GM18858 (cell line): ENCODE measurements around the gene BTBD10.

Experiments used
- ATAC-seq: cut with Tn5 transposase; IDR thresholded peaks from one replicate; pipeline ENCODE4 v1.9.1; 2021; ENCODE audit not compliant: unreplicated experiment

Gene BTBD10

DNA sequence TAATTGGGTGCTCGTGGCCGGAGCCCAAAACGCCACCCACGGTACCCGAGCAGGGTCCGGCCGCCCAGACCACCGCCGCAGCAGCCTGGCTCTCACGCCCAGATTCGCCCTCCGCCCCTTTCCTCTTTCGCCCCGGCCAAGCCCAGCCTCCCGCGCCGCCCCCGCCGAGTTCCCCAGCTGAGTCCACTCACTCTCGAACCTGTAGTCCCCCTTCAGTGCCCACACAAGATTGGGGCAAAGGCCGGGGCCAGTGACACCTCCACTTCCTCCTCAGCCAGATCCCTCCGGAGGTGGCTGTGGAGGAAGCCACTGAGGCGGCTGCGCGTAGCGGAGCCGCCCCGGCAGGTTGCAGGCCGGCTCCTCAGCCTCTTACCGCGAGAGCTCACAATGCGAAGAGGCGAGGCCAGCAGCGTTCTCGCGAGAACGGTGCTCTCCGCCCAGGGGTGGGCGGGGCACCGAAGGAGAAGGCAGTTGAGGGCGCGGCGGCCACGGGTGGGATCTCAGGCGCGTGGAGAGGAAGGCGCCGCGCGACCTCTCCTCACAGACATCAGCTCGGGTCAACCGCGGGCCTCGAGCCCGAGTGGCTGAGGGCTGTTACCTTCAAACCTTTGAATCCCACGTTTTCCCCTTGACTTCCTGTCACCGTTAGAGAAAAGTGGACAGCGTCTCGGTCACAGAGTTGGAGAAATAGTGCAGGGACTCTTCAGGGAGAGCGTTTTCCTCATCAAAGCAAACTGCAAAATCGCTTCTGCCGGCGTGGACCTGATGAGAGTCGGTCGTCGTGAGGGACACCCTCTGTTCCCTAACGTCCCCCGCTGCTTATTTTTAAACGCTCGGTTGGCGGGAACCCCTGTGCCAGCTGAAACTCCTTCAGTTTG is at the start of gene BTBD10:
TSS of gene BTBD10 (minus strand) at position 322 of the 878 bp plus-strand sequence. CDS start 18,098 bp downstream, outside the sequence.
- peak; percentile 98 for ATAC-seq

DNA sequence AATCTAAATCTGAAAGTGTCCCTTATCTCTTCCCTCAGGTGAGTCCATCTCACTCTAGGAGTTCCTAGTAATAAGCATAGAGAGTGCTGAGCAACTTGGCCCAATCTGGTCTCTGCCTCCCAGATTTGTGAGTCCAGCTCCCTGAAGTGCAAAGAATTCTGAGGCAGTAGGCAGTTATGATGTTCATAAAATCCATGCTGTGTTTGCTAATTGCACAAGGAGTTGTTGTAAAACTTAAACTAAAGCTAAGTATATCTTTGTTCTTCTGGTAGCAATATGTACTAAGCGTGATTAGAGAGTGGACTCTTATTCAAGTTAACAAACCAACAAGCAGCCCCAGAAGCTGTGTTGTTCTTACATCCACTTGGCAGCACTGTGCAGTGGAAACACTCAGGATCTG is 40.4 kb upstream of the BTBD10 start:
- ATAC-seq, result no peak

DNA sequence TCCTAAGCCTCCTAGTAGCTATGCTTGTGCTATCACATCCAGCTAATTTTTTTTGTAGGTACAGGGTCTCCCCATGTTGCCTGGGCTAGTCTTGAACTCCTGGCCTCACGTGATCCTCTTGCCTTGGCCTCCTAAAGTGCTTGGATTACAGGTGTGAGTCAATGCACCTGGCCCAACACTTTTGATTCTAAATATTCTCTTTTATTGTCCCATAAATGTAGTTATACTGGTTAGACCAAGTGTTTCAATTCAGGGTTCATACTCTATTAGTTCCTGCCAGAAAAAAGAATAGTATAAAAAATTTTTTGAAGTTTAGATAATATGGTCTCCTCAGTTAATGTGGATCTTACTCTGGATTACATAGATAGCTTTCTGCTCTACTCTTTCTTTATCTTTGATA is 39.5 kb upstream of the BTBD10 start:
- no peak for ATAC-seq

DNA sequence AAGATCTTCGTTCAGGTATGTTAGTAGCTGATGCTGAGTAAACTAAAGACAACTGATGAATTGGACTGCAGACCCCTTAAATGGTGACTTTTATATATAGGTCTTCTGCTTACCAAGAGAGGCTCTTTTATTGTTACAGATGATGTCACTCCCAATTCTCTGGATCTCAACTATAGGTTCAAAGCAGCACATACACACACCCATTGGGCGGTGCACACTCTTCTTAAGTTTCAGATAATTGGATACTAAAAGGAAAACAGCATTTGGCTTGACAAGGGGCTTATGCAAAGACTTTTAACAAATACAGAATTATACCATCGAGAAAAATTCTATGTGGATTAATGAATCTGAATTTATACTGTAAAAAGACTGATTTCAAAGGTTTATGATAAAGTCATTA is 32.9 kb upstream of the BTBD10 start, which contains the start of gene PTH:
TSS of gene PTH (minus strand) at position 69 of the 400 bp plus-strand sequence. CDS start 3,142 bp downstream, outside the sequence.
- no peak for ATAC-seq

DNA sequence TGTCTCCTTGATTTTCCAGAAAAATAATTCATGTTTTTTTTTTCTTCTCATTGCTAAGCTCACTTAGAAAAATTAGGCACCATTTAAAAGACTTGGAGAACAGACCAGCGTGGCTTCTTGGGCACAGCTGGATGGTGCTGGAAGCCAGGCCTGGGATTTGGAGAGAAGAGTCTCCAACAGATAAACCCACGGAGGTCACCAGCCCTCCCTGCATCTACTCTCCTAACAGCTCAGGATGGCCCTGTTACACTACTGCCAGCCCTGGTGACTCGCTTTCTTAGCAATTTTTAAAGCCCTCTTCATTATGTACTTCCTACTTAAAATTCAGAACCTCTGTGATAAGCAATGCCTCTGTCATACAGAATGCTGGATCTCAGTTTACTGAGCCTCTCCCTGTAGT is 31.0 kb upstream of the BTBD10 start:
- ATAC-seq, result no peak

DNA sequence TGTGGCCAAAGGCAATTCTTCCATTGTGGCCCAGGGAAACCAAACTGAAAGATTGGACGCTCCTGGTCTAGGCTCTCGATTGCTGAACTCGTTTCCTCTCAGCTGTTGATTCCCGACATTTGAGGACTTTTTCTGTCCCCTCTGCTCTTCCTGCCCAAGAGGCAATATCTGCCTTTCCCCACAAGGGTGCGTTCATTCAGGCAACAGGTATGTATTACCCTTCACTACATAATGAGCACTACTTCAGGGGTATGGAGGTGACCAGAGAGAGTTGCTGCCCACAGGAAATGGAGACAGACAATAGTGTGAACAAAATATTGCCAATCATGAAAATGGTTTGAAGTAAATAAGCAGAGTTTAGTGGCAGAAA is 24.6 kb upstream of the BTBD10 start:
- ATAC-seq, result no peak

DNA sequence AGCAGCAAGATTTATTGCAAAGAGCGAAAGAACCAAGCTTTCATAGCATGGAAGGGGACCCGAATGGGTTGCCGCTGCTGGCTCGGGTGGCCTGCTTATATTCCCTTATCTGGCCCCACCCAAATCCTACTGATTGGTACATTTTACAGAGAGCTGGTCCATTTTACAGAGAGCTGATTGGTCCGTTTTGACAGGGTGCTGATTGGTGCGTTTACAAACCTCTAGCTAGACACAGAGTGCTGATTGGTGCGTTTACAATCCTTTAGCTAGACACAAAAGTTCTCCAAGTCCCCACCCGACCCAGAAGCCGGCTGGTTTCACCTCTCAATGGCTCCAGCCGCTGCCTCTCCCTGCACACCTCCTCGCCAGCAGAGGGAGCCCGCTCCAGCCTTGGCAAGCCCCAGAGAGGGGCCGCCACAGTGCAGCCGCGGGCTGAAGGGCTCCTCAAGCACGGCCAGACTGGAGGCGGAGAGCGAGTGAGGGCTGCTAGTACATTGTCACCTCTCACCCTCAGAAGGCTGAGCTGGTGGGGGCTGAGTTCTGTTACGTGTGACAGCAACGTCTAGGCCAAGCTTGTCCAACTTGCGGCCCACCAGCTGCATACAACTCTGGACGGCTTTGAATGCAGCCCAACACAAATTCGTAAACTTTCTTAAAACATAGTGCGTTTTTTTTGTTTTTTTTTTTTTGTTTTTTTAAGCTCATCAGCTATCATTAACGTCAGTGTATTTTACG is 24.1 kb upstream of the BTBD10 start:
- ATAC-seq, result no peak

DNA sequence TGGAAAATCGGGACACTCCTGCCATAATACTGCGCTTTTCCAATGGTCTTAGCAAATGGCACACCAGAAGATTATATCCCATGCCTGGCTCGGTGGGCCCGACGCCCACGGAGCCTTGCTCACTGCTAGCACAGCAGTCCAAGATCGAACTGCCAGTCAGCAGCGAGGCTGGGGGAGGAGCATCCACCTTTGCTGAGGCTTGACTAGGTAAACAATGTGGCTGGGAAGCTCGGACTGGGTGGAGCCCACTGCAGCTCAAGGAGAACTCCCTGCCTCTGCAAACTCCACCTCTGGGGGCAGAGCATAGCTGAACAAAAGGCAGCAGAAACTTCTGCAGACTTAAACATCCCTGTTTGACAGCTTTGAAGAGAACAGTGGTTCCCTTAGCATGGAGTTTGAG is 17.2 kb upstream of the BTBD10 start:
- ATAC-seq, result no peak

DNA sequence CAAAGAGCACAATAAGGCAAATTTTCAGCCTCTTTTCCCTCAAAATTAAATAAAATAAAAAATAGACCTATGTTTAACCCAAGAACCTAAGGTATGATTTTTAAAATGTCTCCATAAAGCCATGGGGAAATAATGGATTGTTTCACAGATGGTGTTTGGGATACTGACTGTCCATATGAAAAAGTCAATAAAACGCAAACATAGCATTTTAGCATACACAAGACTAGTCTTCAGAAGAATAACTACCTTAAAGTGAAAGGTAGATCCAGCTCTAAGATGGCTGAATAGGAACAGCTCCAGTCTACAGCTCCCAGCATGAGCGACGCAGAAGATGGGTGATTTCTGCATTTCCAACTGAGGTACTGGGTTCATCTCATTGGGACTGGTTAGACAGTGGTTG is 16.7 kb upstream of the BTBD10 start:
- ATAC-seq, result no peak

DNA sequence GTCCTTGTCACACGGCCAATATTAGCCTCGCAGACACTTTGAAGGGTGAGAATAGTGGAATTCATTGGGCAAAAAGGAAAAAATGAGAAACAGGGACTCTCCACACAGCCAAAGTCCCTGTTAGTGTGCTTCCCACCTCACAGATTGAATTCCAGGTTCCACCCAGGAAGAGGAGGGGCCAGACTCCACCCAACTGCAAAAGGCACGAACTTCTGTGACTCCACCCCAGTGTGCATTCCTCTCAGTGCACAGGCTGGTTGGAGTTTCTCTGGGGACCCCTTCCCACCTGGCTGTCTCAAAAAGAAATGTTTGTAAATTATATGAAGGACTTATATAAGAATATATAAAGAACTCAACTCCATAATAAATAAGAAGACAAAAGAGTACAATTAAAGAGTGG is 12.1 kb upstream of the BTBD10 start:
- no peak for ATAC-seq

DNA sequence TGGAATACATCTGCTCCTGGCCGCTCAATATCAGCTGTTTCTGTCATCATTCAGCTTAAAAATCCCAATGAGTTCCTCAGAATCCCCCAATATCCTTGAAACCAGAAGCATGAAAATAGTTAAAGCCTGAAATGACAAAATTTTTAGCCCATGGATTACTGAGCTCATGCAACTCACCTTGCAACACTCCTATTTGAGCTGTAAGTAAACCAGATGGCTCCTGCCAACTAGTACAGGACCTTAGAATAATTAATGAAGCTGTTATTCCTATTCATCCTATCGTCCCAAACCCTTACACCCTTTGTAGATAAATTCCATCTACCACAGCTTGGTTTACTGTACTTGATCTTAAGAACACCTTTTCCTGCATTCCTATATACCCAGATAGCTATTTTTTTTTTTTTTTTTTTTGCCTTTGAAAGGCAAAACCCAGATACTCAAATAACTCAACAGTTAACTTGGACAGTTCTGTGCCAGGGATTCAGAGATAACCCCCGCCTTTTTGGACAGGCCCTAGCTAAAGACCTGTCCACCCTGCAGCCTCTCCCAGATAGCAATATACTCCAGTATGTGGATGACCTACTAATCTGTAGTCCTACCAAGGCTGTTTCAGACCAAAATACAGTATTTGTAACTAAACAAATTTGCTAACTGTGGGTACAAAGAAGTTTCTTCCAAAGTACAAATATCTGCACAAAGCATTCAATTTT is 10.1 kb upstream of the BTBD10 start:
- ATAC-seq, result no peak

DNA sequence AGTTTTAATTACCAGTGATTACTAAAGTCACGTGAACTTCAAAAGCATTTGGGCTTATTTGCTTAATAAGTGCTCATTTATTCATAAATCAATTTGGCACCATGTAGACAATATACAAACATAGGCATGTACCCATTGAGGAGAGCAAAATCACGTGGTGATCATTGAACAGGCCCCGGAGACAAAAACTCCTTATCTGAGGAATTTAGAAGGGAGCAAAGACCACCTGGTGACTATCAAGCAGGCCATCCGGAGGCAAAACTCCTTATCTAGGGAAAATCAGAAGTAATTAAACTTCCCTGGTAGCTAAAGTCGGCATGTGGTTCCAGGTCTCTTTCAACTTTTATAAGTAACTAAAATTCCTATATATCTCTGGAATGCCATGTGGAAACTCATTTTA is 5.7 kb upstream of the BTBD10 start:
- ATAC-seq, result no peak

DNA sequence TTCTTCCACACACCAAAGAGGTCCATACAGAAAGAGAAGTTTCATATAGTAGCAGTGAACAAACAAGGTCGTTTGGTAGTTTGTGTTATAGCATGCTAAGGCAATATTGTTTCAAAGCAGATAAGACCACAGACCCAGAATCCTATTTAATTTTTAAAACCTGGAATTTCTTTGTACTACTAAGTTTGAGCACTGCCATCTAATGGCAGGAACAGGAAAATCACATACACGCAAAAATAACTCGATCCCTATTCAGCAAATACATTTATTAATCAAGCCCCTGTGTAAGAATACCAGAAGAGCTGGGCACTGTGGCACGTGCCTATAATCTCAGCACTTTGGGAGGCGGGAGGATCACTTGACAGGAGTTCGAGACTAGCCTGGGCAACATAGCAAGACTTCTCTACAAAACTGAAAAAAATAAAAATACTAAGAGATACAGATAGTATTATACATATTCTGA is 2.9 kb upstream of the BTBD10 start:
- no peak for ATAC-seq

DNA sequence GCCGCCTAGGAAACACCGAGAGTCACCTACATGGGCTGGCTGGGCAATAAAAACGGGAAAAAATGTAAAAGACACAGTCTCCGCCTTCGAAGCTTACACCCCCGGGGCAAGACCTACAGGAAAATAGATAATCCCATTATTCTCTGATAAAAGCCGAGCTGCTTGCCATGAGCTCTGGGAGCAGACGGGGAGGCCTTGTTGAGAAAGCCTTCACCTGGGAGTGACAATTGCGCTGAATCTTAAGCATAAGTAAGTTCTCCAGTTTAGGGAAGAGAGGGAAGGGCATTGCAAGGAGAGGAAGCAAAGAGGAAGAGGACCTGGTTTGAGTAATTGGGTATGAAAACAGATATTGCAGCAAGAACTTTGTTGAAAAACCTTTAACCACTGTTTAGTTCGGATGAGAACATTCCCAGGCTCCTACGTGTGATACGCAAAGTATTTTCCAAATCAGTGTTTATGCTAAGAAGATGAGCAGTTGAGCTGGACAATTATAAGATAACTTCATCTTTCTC is 813 bp upstream of the BTBD10 start:
- ATAC-seq, result no peak

DNA sequence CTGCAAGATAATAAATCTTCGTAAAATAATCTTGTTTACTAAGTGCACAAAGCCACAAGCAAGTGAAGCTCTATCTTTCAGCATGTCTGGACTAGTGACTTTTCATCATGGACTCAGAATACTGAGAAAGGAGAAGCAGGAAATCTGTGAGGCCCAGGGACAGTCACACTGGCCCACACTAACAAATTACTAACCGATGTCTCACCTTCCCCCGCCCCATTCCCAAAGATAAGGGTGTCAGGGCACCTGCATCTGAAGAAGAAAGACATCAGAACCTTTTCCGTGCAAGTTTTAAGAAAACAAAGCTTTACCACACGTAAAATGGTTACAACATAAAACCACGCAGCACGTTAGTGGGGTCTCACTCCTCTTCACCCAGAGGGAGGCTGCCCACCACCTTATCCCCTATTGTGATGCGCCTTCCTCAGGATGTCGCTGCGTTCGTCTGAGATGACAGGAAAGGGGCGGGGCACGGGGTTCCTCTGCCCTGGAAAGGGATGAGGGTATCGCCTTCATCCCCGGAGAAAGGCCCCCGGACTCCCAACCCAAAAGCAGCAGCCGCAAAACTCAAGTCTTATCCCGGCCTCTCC is 616 bp downstream of the BTBD10 start:
- peak; percentile 11 for ATAC-seq

DNA sequence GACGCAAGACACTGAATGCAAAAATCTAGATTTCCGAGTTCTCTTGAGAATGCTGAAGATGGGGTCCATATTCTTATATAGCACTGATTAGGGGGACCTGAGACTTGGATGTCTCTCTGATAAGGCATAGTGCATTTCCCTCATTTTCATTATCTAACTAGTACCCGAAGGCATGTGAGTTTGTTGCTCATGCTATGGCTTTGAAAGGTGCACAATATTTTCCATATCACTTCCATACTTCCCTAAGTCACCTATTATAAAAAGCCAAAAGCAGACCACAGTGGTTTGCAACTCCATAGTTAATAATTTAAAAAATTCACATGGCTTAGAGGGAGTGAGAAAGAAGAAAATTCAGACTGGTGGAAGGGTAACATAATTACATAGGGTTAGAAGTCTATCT is 1.7 kb downstream of the BTBD10 start:
- no peak for ATAC-seq

DNA sequence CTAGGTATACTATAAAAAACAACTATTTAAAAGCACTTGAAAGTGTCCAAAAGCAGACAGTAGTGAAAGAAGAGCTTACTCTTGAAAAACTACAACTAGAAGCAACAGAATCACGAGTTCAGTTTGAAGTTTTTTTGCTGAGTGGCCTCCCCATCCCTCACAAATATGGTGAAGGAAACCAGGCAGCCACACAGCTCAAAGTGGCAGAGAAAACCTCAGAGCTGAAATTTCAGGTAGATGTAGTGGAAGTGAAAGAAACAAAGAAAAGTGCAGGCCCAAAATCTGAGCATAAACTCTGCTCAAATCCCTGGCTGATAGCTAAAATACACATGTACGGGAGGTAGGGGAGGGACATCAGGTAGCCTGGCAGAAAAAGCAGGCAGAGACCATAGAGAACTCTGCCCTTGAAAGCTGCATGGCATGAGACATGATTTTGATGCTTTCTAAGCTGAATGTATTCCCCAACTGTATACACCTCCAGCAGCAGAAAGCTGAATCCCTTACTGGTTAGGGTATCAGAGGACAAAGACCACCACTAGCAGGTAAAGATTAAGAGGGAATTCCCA is 12.1 kb downstream of the BTBD10 start:
- no peak for ATAC-seq

DNA sequence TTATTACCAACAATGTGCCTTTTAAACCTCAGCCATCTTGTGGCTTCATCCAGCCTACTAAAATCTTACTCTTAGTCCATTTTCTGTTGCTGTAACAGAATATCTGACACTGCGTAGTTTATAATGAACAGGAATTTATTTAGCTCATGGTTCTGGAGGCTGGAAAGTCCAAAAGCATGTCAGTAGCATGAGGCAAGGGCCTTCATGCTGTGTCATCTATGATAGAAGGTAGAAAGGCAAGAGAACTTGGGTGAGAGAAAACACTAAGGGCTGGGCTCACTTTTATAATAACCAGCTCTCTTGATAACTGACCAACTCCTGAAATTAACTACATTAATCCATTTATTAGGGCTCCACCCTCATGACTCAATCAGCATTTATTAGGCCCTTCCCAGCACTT is 13.5 kb downstream of the BTBD10 start:
- ATAC-seq, result no peak

DNA sequence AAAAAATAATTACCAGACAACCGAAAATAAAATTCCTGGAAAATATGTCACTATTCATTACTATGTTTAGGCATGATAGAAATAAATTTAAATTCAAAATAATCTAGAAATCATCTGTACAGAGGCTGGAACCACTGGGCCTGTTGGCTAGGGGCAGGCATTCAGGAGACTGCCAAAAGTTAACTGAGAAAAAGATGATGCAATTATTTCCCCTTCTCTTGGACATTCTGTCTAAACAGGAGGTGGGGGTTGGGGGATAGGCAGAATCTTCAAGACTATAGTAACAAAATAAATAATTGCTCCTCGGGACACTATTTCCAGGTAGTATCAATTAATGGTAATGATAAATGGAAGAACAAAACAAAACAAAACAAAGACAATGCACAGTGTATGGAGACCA is 14.1 kb downstream of the BTBD10 start:
- no peak for ATAC-seq

DNA sequence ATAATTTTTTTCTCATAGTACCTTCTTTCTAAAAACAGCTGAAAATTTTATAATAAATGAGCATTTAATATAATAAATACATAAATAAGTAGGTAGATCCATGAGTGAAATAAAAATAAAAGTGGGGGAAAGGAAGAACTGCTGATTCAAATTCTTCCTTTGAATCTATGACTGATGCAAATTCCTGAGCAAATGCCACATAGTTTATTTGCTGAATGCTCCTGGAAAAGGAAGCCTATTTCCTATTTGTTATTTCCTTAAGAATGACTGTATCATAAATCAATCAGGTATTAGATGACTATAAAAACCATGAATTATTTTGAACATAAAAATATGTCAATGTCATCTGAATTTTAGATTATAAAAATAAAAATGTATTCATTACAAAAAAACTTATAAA is 16.6 kb downstream of the BTBD10 start:
- ATAC-seq, result no peak

DNA sequence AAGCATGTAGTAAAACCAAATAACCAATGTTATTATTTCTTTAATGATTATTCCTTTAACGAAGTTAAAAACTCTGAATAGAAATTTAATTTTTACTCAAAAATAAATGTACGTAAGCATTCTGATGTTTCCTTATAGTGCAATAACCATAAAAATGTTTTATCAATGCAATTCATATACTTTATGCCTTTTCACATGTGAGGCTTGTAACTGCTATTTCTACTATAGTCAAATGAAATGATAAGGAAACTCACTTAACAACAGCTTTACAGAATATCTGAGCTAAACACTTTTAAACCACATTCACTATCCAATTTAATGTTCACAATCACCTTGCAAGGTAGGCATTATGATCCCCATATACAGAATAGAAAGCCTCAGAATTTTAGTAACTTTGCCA is 17.4 kb downstream of the BTBD10 start:
- ATAC-seq, result no peak
